ENCODE measurements around the gene MGAT2.
A peak's percentile ranks its signal among the peaks of the same experiment; 100 is the strongest.
"Not testable (repeated sequence)": the region's sequence is repeated elsewhere in the genome, so short reads cannot be mapped to it uniquely, and the experiment has no call there.

The MGAT2 gene

GRCh38 chr14:49612251-49612650, 8.3 kb upstream of the MGAT2 start:
- no peak for DNase-seq (ENCODE audit: low read depth in 1 of 2, low spot score in 1 of 2)

DNA sequence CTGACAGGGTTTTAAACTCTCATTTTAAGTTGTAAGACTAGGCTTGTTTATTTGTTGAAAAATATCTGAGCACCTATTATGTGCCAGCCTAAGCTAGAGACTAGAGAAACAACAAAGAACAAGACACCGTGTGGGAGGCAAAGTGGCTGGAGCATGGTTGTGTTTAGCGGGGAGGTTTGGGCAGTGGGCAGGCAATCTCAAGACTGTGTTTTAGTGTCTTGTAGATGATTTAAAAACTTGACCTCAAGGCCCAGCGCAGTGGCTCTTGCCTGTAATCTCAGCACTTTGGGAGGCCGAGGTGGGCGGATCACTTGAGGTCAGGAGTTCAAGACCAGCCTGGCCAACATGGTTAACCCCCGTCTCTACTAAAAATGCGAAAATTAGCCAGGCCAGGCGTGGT, 7.9 kb upstream of the MGAT2 start:
- no peak for DNase-seq (ENCODE audit: low read depth in 1 of 2, low spot score in 1 of 2)

- no peak for DNase-seq (ENCODE audit: low read depth in 1 of 2, low spot score in 1 of 2)
These were observed 6.4 kb upstream of the MGAT2 start for GRCh38 chr14:49614196-49614595.

GRCh38 chr14:49615776-49616175, 4.8 kb upstream of the MGAT2 start:
- no peak for DNase-seq (ENCODE audit: low read depth in 1 of 2, low spot score in 1 of 2)

GRCh38 chr14:49617852-49618519, 2.6 kb upstream of the MGAT2 start:
- DNase-seq (ENCODE audit: low read depth in 1 of 2, low spot score in 1 of 2): no peak

- not testable (repeated sequence) for DNase-seq (ENCODE audit: low read depth in 1 of 2, low spot score in 1 of 2)
These were observed 1.3 kb upstream of the MGAT2 start for GRCh38 chr14:49619273-49619672.

- DNase-seq (ENCODE audit: low read depth in 1 of 2, low spot score in 1 of 2): no peak
These were observed 869 bp upstream of the MGAT2 start for GRCh38 chr14:49619730-49620129.

- DNase-seq (ENCODE audit: low read depth in 1 of 2, low spot score in 1 of 2): peak; percentile 25 to 46
These were observed 699 bp downstream of the MGAT2 start for GRCh38 chr14:49621114-49621881.

DNA sequence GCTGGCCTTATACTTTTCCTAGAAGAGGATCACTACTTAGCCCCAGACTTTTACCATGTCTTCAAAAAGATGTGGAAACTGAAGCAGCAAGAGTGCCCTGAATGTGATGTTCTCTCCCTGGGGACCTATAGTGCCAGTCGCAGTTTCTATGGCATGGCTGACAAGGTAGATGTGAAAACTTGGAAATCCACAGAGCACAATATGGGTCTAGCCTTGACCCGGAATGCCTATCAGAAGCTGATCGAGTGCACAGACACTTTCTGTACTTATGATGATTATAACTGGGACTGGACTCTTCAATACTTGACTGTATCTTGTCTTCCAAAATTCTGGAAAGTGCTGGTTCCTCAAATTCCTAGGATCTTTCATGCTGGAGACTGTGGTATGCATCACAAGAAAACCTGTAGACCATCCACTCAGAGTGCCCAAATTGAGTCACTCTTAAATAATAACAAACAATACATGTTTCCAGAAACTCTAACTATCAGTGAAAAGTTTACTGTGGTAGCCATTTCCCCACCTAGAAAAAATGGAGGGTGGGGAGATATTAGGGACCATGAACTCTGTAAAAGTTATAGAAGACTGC, 1.5 kb downstream of the MGAT2 start:
- DNase-seq (ENCODE audit: low read depth in 1 of 2, low spot score in 1 of 2): no peak

DNA sequence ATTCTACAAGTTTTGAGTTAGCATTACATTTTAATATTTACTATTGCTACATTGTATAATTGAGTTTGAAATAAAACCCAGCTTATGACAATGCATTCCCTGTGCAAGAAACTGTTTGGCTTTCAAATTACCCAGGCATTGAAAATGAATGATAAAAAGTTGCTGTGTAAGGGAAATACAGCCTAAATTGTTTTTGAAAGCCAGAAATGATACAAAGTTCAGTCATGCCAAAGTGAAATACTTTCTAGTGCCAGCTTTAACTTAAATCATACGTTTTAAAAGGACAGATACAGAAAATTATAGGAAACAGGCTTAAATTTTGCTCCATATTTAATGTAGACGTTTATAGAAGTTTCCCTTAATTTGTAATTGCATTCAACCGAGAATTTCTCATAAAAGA, 2.8 kb downstream of the MGAT2 start:
- no peak for DNase-seq (ENCODE audit: low read depth in 1 of 2, low spot score in 1 of 2)

DNA sequence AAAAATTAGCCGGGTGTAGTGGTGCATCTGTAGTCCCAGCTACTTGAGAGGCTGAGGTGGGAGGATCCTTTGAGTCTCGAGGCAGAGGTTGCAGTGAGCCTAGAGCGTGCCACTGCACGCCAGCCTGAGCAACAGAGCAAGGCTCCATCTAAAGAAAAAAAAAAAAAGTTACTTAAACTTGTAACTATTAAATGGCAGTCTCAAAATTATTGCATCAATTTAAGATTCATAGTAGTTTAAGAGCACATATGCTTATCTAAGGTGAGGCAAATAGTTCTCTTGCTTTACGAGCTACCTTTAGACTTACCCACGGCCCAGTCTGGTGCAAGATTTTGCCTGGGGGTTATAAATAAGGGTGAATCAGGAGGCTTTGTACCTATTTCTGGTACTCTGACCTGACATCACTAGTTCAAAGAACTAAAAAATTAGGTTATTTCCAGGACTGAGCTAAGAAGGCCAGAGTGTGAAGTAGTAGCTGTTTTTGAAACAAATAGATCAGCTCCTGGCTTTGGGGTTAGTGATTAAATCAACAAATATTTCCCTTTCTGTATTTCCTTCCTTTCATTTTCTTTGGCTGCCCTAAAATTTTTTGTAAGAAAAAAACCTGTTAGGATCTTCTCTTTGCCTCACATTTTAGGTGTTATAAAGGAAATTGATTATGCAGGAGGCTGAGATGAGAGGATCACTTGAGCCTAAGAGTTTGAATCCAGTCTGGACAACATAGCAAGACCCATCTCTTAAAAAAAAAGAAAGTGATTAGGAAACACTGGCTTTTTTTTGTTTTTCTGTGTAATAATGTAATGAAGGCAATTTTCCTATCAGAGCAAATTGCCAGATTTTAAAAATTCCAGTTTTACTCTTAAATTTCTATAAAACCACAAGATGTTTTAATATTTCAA, 3.6 kb downstream of the MGAT2 start:
- DNase-seq (ENCODE audit: low read depth in 1 of 2, low spot score in 1 of 2): no peak

DNA sequence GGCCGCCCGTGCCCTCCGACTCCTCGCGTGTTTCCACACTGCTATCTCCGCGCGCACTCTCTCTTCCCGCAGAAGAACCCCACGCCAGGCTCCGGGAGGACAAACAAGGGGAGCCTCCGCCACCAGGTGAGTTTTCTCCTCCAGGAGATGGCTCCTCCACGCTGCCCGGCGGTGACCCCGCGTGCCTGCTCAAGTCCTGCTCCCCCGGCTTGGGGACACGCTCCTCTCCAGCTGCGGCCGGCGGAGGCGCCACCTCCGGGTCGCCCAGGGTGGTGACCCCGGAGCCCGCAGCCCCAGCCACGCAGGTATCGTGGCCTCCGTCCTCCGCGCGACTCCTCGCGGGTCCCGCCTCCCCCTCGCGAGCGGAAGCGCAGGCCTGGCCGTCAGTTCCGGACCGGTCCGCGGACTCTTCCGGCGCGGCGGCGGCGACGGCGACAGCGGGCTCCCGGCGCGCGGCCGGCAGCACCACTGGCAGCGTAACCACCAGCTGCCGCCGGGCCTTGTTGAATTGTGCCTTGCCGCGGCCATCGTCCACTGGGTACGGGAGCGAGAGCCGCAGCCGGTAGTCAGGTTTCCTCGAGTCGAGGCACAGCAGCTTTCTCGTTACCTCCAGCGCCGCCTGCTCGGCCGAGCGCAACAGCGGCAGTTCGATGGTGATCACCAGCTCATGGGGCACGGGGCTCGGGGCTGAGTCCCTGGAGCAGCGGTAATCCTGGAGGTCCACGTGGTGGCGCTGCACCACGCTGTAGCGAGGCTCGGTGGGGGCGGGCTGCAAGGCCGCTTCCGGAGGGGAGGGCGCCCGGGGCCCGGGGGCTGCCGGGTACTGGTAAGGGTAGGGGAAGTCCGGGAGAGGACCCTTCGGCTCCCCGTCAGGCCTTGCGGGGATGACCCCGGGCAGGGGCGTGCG, 13.3 kb downstream of the MGAT2 start:
- peak; percentile 90 to 95 for DNase-seq (ENCODE audit: low read depth in 1 of 2, low spot score in 1 of 2)

DNA sequence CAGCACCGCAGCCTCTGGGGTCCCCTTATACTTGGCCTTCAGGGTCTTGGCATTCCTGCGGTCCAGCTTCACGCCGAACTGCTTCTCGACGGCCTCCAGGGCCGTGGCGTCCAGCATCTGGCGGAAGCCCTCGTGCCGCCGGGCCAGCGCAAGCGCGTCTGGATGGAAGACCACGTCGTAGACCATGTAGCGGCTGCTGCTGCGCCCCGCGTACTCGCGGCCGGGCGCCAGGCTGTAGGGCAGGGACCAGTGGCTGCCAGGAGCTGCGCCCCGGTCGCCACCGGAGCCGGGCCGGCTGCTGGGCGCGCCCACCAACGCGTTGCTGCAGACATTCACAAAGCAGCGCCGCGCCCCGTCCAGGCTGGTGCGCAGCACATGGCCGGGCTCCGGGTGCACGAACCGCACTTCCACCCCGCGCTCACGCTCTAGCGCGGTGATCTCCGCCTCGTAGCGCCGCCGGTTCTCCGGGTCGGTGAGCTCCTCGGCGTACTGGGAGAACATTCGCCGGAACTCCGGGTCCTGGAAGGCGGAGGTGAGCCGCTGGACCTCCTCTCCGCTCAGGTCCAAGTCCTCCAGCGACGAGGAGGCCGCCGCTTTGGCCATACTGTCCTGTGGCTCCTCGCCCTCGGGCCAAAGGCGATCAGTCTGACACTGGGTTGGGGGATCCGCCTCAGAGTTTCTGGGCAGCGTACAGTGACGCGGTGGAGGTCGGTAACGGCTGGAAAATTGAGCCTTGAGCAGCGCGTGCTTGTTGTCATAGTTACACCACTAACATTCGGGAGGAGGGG, 14.1 kb downstream of the MGAT2 start, which contains the start of gene DNAAF2:
Gene DNAAF2, minus strand, starts transcription at position 698 of the 788 bp plus-strand sequence. Its CDS starts 95 bp downstream, at position 603.
- peak; percentile 43 to 46 for DNase-seq (ENCODE audit: low read depth in 1 of 2, low spot score in 1 of 2)

- no peak for DNase-seq (ENCODE audit: low read depth in 1 of 2, low spot score in 1 of 2)
These were observed 16.3 kb downstream of the MGAT2 start for GRCh38 chr14:49636866-49637265.

DNA sequence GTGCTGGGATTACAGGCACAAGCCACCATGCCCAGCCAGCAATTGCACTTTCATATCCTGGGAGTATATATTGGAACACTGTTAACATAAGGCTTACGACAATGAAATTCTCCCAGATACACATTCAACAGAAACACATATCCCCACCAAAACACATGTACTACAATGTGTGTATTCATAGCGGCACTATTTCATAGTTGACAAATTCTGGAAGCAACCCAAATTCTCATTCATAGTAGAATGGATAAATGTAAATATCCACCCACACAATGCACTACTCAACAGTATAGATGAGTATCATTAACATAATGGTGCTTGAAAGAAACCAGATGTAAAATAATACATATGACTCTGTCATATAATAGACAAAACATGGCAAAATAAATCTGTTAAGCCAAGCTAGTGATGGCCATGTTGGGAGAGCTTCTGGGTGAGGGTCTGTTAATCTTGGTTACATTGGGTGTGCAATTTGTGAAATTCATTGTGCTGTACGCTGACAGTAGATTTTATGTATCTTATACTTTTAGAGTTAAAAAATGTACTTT, 17.0 kb downstream of the MGAT2 start:
- DNase-seq (ENCODE audit: low read depth in 1 of 2, low spot score in 1 of 2): no peak

GRCh38 chr14:49640540-49641417, 20.2 kb downstream of the MGAT2 start:
- DNase-seq (ENCODE audit: low read depth in 1 of 2, low spot score in 1 of 2): no peak

GRCh38 chr14:49641697-49642129, 21.1 kb downstream of the MGAT2 start:
- DNase-seq (ENCODE audit: low read depth in 1 of 2, low spot score in 1 of 2): no peak

- DNase-seq (ENCODE audit: low read depth in 1 of 2, low spot score in 1 of 2): no peak
These were observed 21.6 kb downstream of the MGAT2 start for GRCh38 chr14:49642163-49642562.

All from stimulated activated CD4-positive, alpha-beta T cell treated with anti-CD3 and anti-CD28 coated beads, Interleukin-15, amount 100 ng/mL, for 1 hour (primary cell).